ENCODE data around the gene NOLC1.

- no peak for TF ChIP-seq CTCF (conservative IDR thresholded peaks at IDR 0.05 in 1 of 2, IDR thresholded peaks at IDR 0.05 in 1 of 2; ENCODE audit: low read depth in 1 of 2, low read length in 2 of 2)
- TF ChIP-seq EZH2 (IDR thresholded peaks at IDR 0.05; ENCODE audit: low read length, missing control alignments), result no peak
Observed at GRCh38 chr10:102148275-102148674, 3.9 kb upstream of the NOLC1 start.
